H1 (cell line): ENCODE measurements around the gene MAN2A1. TPM values are rescaled to one million over a fixed set of nuclear protein-coding genes. Genes with fewer than 3 reads are reported as not detected.

Experiments used
- CTCF ChIA-PET: fragments of 300-600 bp; sonication (Branson Sonifier 250); formaldehyde crosslinking; loops from one replicate; lab custom pipeline; 2021; ENCODE audit not compliant: partially characterized antibody; lab: Charles Lee
- POLR2A ChIA-PET: fragments of 300-600 bp; sonication (Branson Sonifier 250); formaldehyde crosslinking; loops from one replicate; lab custom pipeline; 2021; ENCODE audit warnings: inconsistent platforms; ENCODE audit not compliant: partially characterized antibody; lab: Charles Lee
- DNase-seq, 2 experiments: peaks; one replicate each; pipeline versions ENCODE4 v3.0.0 to v3.0.0-alpha.2; 2010 to 2022; ENCODE audit warnings: low spot score in 2 of 2, low read depth in 1 of 2, mixed read lengths in 1 of 2
- FAIRE-seq: peaks from 2 replicates; lab custom pipeline; 2011; peaks lifted over from hg19 to GRCh38; lab: Jason Lieb, UNC
- H2AFZ ChIP-seq: 2 replicates; pipeline ENCODE4 v1.8.1; 2012; ENCODE audit warnings: low read length, inconsistent platforms
- H2AK5ac ChIP-seq: 2 replicates; pipeline ENCODE4 v1.6.1; 2013; ENCODE audit warnings: low read depth, low read length
- H2BK120ac ChIP-seq: replicated peaks from 2 replicates; pipeline ENCODE3; 2013; ENCODE audit warnings: low read depth, low read length, inconsistent platforms
- H2BK12ac ChIP-seq: 2 replicates; pipeline ENCODE4 v1.6.1; 2013; ENCODE audit warnings: low read depth, low read length
- H2BK15ac ChIP-seq: 2 replicates; pipeline ENCODE4 v1.6.1; 2013; ENCODE audit warnings: low read length
- H2BK20ac ChIP-seq: 2 replicates; pipeline ENCODE4 v1.6.1; 2013; ENCODE audit warnings: low read length
- H2BK5ac ChIP-seq: 2 replicates; pipeline ENCODE4 v1.6.1; 2013; ENCODE audit warnings: low read depth, low read length
- H3K14ac ChIP-seq: 2 replicates; pipeline ENCODE4 v1.6.1; 2013; ENCODE audit warnings: inconsistent platforms; ENCODE audit not compliant: insufficient read length
- H3K18ac ChIP-seq: 2 replicates; pipeline ENCODE4 v1.6.1; 2013; ENCODE audit warnings: low read length; ENCODE audit errors: extremely low read depth
- H3K23ac ChIP-seq: 2 replicates; pipeline ENCODE4 v1.6.1; 2013; ENCODE audit warnings: inconsistent platforms; ENCODE audit not compliant: insufficient read length
- H3K23me2 ChIP-seq: 2 replicates; pipeline ENCODE4 v1.6.1; 2013; ENCODE audit warnings: low read depth, low read length
- H3K27ac ChIP-seq: 2 replicates; pipeline ENCODE4 v1.6.1; 2011; ENCODE audit warnings: low read depth, low read length, inconsistent platforms
- H3K27me3 ChIP-seq, 4 experiments: replicated peaks in 1 of 4; 1 replicate in 1 of 4; 2 replicates in 3 of 4; pipeline versions ENCODE4 v1.6.1 to v1.8.1; 2011 to 2013; ENCODE audit warnings: low read length in 3 of 4, mild to moderate bottlenecking in 3 of 4, inconsistent platforms in 2 of 4, mixed read lengths in 2 of 4, moderate library complexity in 1 of 4; ENCODE audit not compliant: control insufficient read depth in 3 of 4, insufficient read depth in 3 of 4; ENCODE audit errors: extremely low read depth in 1 of 4
- H3K36me3 ChIP-seq, 4 experiments: 2 replicates each; pipeline versions ENCODE4 v1.6.1 to v1.8.1; 2011 to 2013; ENCODE audit warnings: mild to moderate bottlenecking in 4 of 4, low read length in 3 of 4, moderate library complexity in 2 of 4, control low read depth in 1 of 4, inconsistent platforms in 1 of 4; ENCODE audit not compliant: insufficient read depth in 4 of 4, control insufficient read depth in 2 of 4
- H3K4ac ChIP-seq: replicated peaks from 2 replicates; pipeline ENCODE3; 2013; ENCODE audit warnings: low read length, low read depth, mixed read lengths, inconsistent platforms; ENCODE audit not compliant: insufficient read length
- H3K4me1 ChIP-seq, 4 experiments: replicated peaks in 1 of 4; 1 replicate in 1 of 4; 2 replicates in 3 of 4; pipeline versions ENCODE4 v1.6.1 to v1.8.1; 2011 to 2013; ENCODE audit warnings: low read length in 3 of 4, inconsistent platforms in 2 of 4, mixed read lengths in 1 of 4; ENCODE audit not compliant: insufficient read depth in 4 of 4, control insufficient read depth in 3 of 4
- H3K4me2 ChIP-seq, 2 experiments: 2 replicates each; pipeline versions ENCODE4 v1.6.1 to v1.8.1; 2011 to 2013; ENCODE audit warnings: low read depth in 2 of 2, low read length in 2 of 2, control low read depth in 1 of 2, inconsistent platforms in 1 of 2, mild to moderate bottlenecking in 1 of 2; ENCODE audit not compliant: insufficient read depth in 1 of 2
- H3K4me3 ChIP-seq, 4 experiments: fragments of 200-600, 300-600 bp in 1 of 4; sonication (generic), shearing (Covaris generic), sonication (Bioruptor Twin) in 1 of 4; 2 replicates each; pipeline versions ENCODE4 v1.5.1 to v1.8.1; 2011 to 2016; ENCODE audit warnings: low read length in 4 of 4, low read depth in 3 of 4, control low read depth in 2 of 4, inconsistent platforms in 2 of 4, mild to moderate bottlenecking in 2 of 4, mixed read lengths in 1 of 4, moderate library complexity in 1 of 4; ENCODE audit not compliant: insufficient read depth in 2 of 4; ENCODE audit errors: extremely low read depth in 1 of 4
- H3K56ac ChIP-seq: replicated peaks from 2 replicates; pipeline ENCODE3; 2013; ENCODE audit warnings: low read depth, mild to moderate bottlenecking, mixed read lengths, low read length, inconsistent platforms; ENCODE audit not compliant: insufficient read length
- H3K79me1 ChIP-seq: 2 replicates; pipeline ENCODE4 v1.6.1; 2013; ENCODE audit warnings: low read depth, low read length, control low read depth
- H3K79me2 ChIP-seq, 2 experiments: 2 replicates each; pipeline versions ENCODE4 v1.6.1 to v1.8.1; 2012 to 2013; ENCODE audit warnings: low read length in 2 of 2, mild to moderate bottlenecking in 2 of 2, inconsistent platforms in 1 of 2; ENCODE audit not compliant: insufficient read depth in 2 of 2, control insufficient read depth in 1 of 2
- H3K9ac ChIP-seq, 4 experiments: replicated peaks in 1 of 4; 1 replicate in 1 of 4; 2 replicates in 3 of 4; pipeline versions ENCODE4 v1.6.1 to v1.8.1; 2011 to 2013; ENCODE audit warnings: low read depth in 3 of 4, low read length in 3 of 4, control low read depth in 2 of 4, mild to moderate bottlenecking in 2 of 4, moderate library complexity in 2 of 4, inconsistent platforms in 1 of 4; ENCODE audit errors: extremely low read depth in 1 of 4
- H3K9me3 ChIP-seq, 2 experiments: 2 replicates each; pipeline versions ENCODE4 v1.6.1 to v1.8.1; 2012 to 2013; ENCODE audit warnings: mild to moderate bottlenecking in 2 of 2, moderate library complexity in 2 of 2, control low read depth in 1 of 2, inconsistent platforms in 1 of 2, low read depth in 1 of 2, low read length in 1 of 2, mixed read lengths in 1 of 2; ENCODE audit not compliant: insufficient read depth in 2 of 2
- H4K20me1 ChIP-seq, 2 experiments: replicated peaks in 1 of 2; 2 replicates each; pipeline versions ENCODE3 to v1.8.1; 2011 to 2013; ENCODE audit warnings: inconsistent platforms in 2 of 2, low read length in 2 of 2, mild to moderate bottlenecking in 1 of 2; ENCODE audit not compliant: insufficient read depth in 2 of 2, control insufficient read depth in 1 of 2
- H4K5ac ChIP-seq: 2 replicates; pipeline ENCODE4 v1.6.1; 2013; ENCODE audit warnings: low read length, low read depth, mixed read lengths, inconsistent platforms; ENCODE audit not compliant: insufficient read length
- H4K8ac ChIP-seq: 2 replicates; pipeline ENCODE4 v1.8.0; 2013; ENCODE audit warnings: mild to moderate bottlenecking, moderate library complexity, low read length, inconsistent platforms; ENCODE audit not compliant: insufficient read depth; ENCODE audit errors: extremely low read depth
- H4K91ac ChIP-seq: replicated peaks from 2 replicates; pipeline ENCODE3; 2013; ENCODE audit warnings: low read length, mixed read lengths, inconsistent platforms; ENCODE audit not compliant: insufficient read length
- BCL11A ChIP-seq, 2 experiments: IDR thresholded peaks; one replicate each; pipeline ENCODE4 v1.6.1; 2011; ENCODE audit warnings: low read depth in 2 of 2, low read length in 2 of 2, mild to moderate bottlenecking in 2 of 2
- CREB1 ChIP-seq: IDR thresholded peaks from 2 replicates; pipeline ENCODE4 v1.6.1; 2012; ENCODE audit warnings: inconsistent platforms
- CTBP2 ChIP-seq: IDR thresholded peaks from 2 replicates; pipeline ENCODE4 v1.7.0; 2011; ENCODE audit warnings: borderline replicate concordance, mild to moderate bottlenecking, moderate library complexity, mixed read lengths, low read length; ENCODE audit not compliant: insufficient read depth, insufficient read length
- FOSL1 ChIP-seq: IDR thresholded peaks from 2 replicates; pipeline ENCODE4 v1.6.1; 2011; ENCODE audit warnings: mild to moderate bottlenecking, low read depth, low read length, moderate library complexity; ENCODE audit not compliant: insufficient read depth
- SRF ChIP-seq: IDR thresholded peaks from 2 replicates; pipeline ENCODE4 v1.6.1; 2011; ENCODE audit warnings: mild to moderate bottlenecking, low read depth, low read length, moderate library complexity
- SUZ12 ChIP-seq: fragments of 200-600 bp; sonication (generic); IDR thresholded peaks from 2 replicates; pipeline ENCODE4 v1.6.1; 2012; ENCODE audit warnings: mild to moderate bottlenecking, inconsistent platforms, low read length, moderate library complexity, mixed read lengths
- polyA plus RNA-seq, 7 experiments: library from polyadenylated mRNA; depleted of rRNA in 3 of 7; stranded (reverse) in 5 of 7; unstranded in 2 of 7; fragments of >200 nt in 5 of 7; fragments of 200-250 nt in 2 of 7; gene quantifications; 1 replicate in 5 of 7; 2 replicates in 1 of 7; 4 replicates in 1 of 7; pipeline versions ENCODE4 v1.2.1 to v1.2.3, GENCODE V29; 2011 to 2013; ENCODE audit warnings: missing spikeins in 2 of 7, mixed read lengths in 2 of 7
- total RNA-seq: library from RNA; stranded (reverse); fragmentation: NEBNext Ultra II Directional; extraction: Animal tissue kit (Norgen Biotek cat#: 25700); gene quantifications from 2 replicates; pipeline ENCODE4 v1.2.1, GENCODE V29; 2021

MAN2A1 gene
- total and polyA plus RNA-seq, 2 of the 8 experiments (the other 6 are each of a cell fraction or from before 2014, with no cell fraction given) = 29.1 to 102 TPM

DNA sequence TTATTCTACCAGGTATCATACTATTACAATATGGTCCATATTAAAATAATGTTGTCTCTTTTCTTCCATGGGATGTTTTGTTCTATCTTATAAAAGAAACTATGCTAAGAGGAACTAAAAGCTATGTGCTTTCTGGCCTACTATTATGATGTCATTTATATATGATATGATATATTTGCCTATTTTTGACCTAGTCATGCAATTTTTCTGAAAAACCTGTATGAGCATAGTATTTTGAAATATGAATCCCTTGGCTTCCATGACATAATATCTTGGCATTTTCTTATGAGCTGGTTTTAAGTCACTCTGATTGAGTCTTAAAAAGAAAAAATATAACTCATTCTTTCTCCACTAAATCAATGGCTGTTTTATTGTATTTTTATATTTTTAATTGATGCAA, 60.7 kb downstream of the MAN2A1 start:
- H3K56ac ChIP-seq = no peak overlapping the region
- CTCF ChIA-PET = interaction anchor here (1.0 kb wide), 1 partner anchor 62 kb away, joined by 3 read pairs; no protein-coding TSS in a partner anchor
- peaks cover 3 to 87% of the 10 kb centered on the region in 2 experiments; a peak in 3 of 4 replicates for H3K79me2 ChIP-seq
- no peak overlapping the region for H2BK15ac ChIP-seq
- no peak overlapping the region for H2AFZ ChIP-seq
- H3K36me3 ChIP-seq = no peaks in the 10 kb centered on the region; a peak in 1 of 8 replicates
- TF ChIP-seq SUZ12 = no peak
- TF ChIP-seq SRF = no peak
- TF ChIP-seq CREB1 = no peak
- no peak for TF ChIP-seq CTBP2
- TF ChIP-seq FOSL1 = no peak
- TF ChIP-seq BCL11A (IDR thresholded peaks at IDR 0.05; ENCODE audit: low read depth in 2 of 2, low read length in 2 of 2) = no peak
- H3K4me3 ChIP-seq = no peak overlapping the region
- H3K9me3 ChIP-seq = no peaks in the 10 kb centered on the region
- no peaks in the 10 kb centered on the region for H3K23me2 ChIP-seq
- no peaks in the 10 kb centered on the region for H3K79me1 ChIP-seq
- H2BK20ac ChIP-seq = no peak overlapping the region
- H3K27ac ChIP-seq = no peak overlapping the region
- no peak overlapping the region for H3K4me2 ChIP-seq
- no peaks in the 10 kb centered on the region; a peak in 1 of 7 replicates for H3K4me1 ChIP-seq
- no peak overlapping the region for H3K23ac ChIP-seq
- POLR2A ChIA-PET = no interaction called here
- no peak overlapping the region for H2BK12ac ChIP-seq
- H4K20me1 ChIP-seq = peaks cover 0 to 1% of the 10 kb centered on the region in 2 experiments
- H2AK5ac ChIP-seq = no peak overlapping the region
- H4K8ac ChIP-seq = no peak overlapping the region
- no peak overlapping the region for H2BK120ac ChIP-seq
- H3K9ac ChIP-seq = no peak overlapping the region
- H2BK5ac ChIP-seq = no peak overlapping the region
- no peak overlapping the region for H4K91ac ChIP-seq
- no peak overlapping the region for H3K14ac ChIP-seq
- no peak overlapping the region for H4K5ac ChIP-seq
- H3K18ac ChIP-seq = no peak overlapping the region
- FAIRE-seq (no peak), DNase-seq (no peak)
- no peak overlapping the region for H3K4ac ChIP-seq
- no peaks in the 10 kb centered on the region for H3K27me3 ChIP-seq
